Lung (tissue), 12 donors: ENCODE results near the gene NOC2L. TPM values are rescaled to one million over a fixed set of nuclear protein-coding genes. Genes with fewer than 3 reads are reported as not detected.
A peak's percentile ranks its signal among the peaks of the same experiment; 100 is the strongest.

Experiments
- ATAC-seq: fragments of 200-7000 bp; cut with Tn5 transposase; one replicate; pipeline ENCODE4 v1.9.1; 2020; ENCODE audit warnings: moderate number of reproducible peaks; ENCODE audit not compliant: insufficient read depth, low FRiP score
- DNase-seq, 3 donors: peaks; one replicate each; pipeline ENCODE4 v3.0.0-alpha.2; 2013 to 2017
- H3K27ac ChIP-seq, 2 donors: one replicate each; pipeline ENCODE4 v1.5.1; 2013; ENCODE audit warnings: mild to moderate bottlenecking in 2 of 2, moderate library complexity in 2 of 2, control low read depth in 1 of 2, inconsistent platforms in 1 of 2, low read depth in 1 of 2, low read length in 1 of 2
- H3K27me3 ChIP-seq, 3 donors: one replicate each; pipeline ENCODE4 v1.5.1; 2013; ENCODE audit warnings: low read length in 2 of 3; ENCODE audit not compliant: control insufficient read depth in 3 of 3, insufficient read depth in 3 of 3
- H3K36me3 ChIP-seq, 4 donors: one replicate each; pipeline ENCODE4 v1.5.1; 2013; ENCODE audit warnings: low read length in 4 of 4, mild to moderate bottlenecking in 1 of 4, moderate library complexity in 1 of 4; ENCODE audit not compliant: control insufficient read depth in 4 of 4, insufficient read depth in 4 of 4
- H3K4me1 ChIP-seq, 5 donors: one replicate each; pipeline ENCODE4 v1.5.1; 2013; ENCODE audit warnings: low read length in 5 of 5, mild to moderate bottlenecking in 2 of 5, moderate library complexity in 1 of 5; ENCODE audit not compliant: control insufficient read depth in 5 of 5, insufficient read depth in 5 of 5
- H3K4me3 ChIP-seq: one replicate; pipeline ENCODE4 v1.5.1; 2013; ENCODE audit warnings: mild to moderate bottlenecking, control low read depth, moderate library complexity
- H3K9ac ChIP-seq, 2 donors: one replicate each; pipeline ENCODE4 v1.5.1; 2013; ENCODE audit warnings: low read length in 2 of 2, control low read depth in 1 of 2; ENCODE audit not compliant: insufficient read depth in 1 of 2
- H3K9me3 ChIP-seq, 4 donors: one replicate each; pipeline ENCODE4 v1.5.1; 2013; ENCODE audit warnings: low read length in 3 of 4, mild to moderate bottlenecking in 1 of 4, moderate library complexity in 1 of 4; ENCODE audit not compliant: control insufficient read depth in 4 of 4, insufficient read depth in 3 of 4
- WGBS, 2 donors: extraction: QIAGEN DNeasy Blood & Tissue Kit; methylation state at CpG; one replicate each; pipeline ENCODE4 v1.1.7; 2013; 5-methylcytosine and 5-hydroxymethylcytosine counted together
- polyA plus RNA-seq, 2 donors: library from polyadenylated mRNA; stranded (reverse); fragments of 200-250 nt; gene quantifications; one replicate each; pipeline ENCODE4 v1.2.1, GENCODE V29; 2013
- total RNA-seq, 2 donors: library from RNA; depleted of rRNA in 1 of 2; stranded (reverse); fragments of >200 nt in 1 of 2; gene quantifications; one replicate each; pipeline ENCODE4 v1.2.1, GENCODE V29; 2014 to 2021
- TF ChIP-seq, protein P1 (sequence below): IDR thresholded peaks from 2 replicates; pipeline ENCODE4 v1.5.1; 2012; ENCODE audit warnings: mild to moderate bottlenecking; ENCODE audit errors: control extremely low read depth, extremely low read depth
- donor health status: control.
- donor health status: control.
- donor health status: Bipolar disorder and iron deficiency.
- donor health status: healthy.
- donor health status: DM: yes; HTN: yes; CAD: no.

NOC2L gene
- total and polyA plus RNA-seq, 4 donors, result 39.0 to 86.6 (median 67.7) TPM

DNA sequence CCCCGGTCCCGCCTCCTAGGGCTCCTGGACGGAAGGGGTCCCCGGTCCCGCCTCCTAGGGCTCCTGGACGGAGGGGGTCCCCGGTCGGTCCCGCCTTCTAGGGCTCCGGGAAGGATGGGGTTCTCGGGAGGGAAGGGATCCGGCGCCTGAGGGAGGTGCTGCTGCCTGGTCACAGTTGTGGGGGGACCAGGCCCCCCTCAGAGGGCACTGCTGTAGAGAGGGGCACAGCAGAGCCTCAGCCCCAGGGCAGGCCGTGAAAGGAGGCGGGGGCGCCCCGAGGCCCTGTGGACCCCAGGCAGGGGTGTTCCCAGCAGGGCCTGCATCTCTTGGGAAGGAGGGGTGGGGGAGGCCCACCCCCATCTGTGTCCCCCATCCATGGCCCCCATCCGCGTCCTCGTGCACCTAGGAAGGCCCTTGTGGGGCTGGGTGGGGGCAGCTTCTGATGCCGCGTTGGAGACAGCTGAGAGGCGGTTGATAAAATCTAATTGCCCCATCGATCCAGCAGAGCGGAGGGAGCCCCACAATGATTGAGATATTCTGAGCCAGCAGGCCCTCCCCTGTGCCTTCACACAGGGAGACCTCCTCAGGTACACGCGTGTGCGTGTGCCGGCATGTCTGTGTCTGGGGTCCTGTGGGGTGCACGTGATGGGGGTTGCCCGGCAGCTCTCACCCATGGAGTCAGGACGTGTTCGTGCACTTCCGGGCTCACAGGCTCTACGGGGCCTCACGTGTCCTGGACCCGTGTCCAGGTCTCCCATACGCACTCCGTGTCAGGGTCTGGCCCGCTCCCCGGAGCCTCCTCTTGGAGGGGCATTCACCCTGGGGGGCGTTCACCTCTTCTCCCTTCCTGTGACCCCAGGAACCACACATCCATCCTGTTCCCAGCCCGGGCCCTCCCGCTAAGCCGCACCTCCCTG, 22.4 kb downstream of the NOC2L start:
- peaks cover 0 to 18% (median 5%) of the 10 kb centered on the region in 3 donors for H3K27me3 ChIP-seq
- 73 to 83% methylated on average over 43 to 45 of the region's 45 CpGs for WGBS, 2 donors
- no peak for DNase-seq

GRCh38 chr1:935751-936231, 23.3 kb downstream of the NOC2L start:
- WGBS, 2 donors, result 23 to 27% methylated on average over 30 of the region's 30 CpGs
- Histone ChIP-seq H3K9ac (no peak overlapping the region), H3K27me3 (peaks cover 0 to 21% (median 5%) of the 10 kb centered on the region in 3 donors), H3K4me1 (peaks cover 0 to 61% (median 16%) of the 10 kb centered on the region in 5 donors), H3K4me3 (no peak overlapping the region), H3K9me3 (peaks cover 0 to 3% (median 0%) of the 10 kb centered on the region in 4 donors), H3K27ac (no peak overlapping the region), H3K36me3 (peaks cover 0 to 4% (median 0%) of the 10 kb centered on the region in 4 donors)
- peak; percentile 68 to 76 (median 70) for DNase-seq
- TF ChIP-seq, protein P1, sequence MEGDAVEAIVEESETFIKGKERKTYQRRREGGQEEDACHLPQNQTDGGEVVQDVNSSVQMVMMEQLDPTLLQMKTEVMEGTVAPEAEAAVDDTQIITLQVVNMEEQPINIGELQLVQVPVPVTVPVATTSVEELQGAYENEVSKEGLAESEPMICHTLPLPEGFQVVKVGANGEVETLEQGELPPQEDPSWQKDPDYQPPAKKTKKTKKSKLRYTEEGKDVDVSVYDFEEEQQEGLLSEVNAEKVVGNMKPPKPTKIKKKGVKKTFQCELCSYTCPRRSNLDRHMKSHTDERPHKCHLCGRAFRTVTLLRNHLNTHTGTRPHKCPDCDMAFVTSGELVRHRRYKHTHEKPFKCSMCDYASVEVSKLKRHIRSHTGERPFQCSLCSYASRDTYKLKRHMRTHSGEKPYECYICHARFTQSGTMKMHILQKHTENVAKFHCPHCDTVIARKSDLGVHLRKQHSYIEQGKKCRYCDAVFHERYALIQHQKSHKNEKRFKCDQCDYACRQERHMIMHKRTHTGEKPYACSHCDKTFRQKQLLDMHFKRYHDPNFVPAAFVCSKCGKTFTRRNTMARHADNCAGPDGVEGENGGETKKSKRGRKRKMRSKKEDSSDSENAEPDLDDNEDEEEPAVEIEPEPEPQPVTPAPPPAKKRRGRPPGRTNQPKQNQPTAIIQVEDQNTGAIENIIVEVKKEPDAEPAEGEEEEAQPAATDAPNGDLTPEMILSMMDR, result no peak
- no peak for ATAC-seq

More for the DNA sequence above, 22.4 kb downstream of the NOC2L start:
- H3K27ac ChIP-seq, result no peak overlapping the region
- no peak overlapping the region for H3K9ac ChIP-seq
- H3K9me3 ChIP-seq, result peaks cover 0 to 3% (median 0%) of the 10 kb centered on the region in 4 donors
- H3K4me1 ChIP-seq, result peaks cover 0 to 68% (median 23%) of the 10 kb centered on the region in 5 donors
- TF ChIP-seq, protein P1, result no peak
- H3K4me3 ChIP-seq, result no peak overlapping the region
- peaks cover 0 to 2% (median 0%) of the 10 kb centered on the region in 4 donors for H3K36me3 ChIP-seq
- no peak for ATAC-seq

DNA sequence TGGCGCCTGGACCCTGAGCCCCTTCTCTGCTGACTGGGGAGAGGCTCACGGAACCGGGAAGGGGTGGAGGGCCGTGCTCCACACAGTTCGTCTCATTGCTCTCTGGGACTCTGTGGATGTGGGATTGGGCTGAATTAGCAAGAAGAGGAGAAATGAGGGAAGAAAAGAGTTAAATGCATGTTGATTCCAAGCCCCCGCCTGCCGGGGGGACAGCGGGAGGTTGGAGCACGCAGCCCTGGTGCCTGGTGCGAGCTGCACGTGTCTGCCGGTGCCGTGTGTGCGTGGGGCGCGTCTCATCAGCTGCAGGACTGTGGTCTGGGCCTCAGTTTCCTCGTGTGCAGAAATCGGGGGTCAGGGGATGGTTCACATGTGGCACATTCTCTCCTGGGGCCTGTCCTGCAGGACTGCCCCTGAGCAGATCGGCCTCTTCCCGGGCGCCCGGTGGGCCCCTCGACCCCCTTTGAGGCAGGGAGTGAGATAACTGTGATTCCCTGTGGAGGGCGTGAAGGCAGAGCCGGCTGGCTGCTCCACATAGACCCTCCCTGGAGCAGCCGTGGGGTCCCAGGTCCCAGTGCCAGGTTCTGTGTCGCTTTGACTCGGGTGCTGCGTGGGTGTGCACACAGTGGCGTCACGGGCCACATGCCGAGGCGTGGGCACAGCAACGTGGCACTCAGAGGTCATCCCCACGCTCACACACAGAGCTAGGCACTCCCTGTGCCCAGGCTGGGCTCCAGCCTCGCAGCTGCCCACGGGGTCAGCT, 23.9 kb downstream of the NOC2L start:
- TF ChIP-seq, protein P1, result no peak
- H3K9me3 ChIP-seq, result peaks cover 0 to 3% (median 0%) of the 10 kb centered on the region in 4 donors
- H3K4me3 ChIP-seq, result no peak overlapping the region
- WGBS, 2 donors, result 19 to 26% methylated on average over 36 to 37 of the region's 37 CpGs
- H3K27me3 ChIP-seq, result peaks cover 0 to 21% (median 5%) of the 10 kb centered on the region in 3 donors
- peaks cover 0 to 57% (median 11%) of the 10 kb centered on the region in 5 donors for H3K4me1 ChIP-seq
- H3K9ac ChIP-seq, result no peak overlapping the region
- peaks cover 0 to 10% (median under 1%) of the 10 kb centered on the region in 4 donors for H3K36me3 ChIP-seq
- ATAC-seq (no peak), DNase-seq (no peak)
- H3K27ac ChIP-seq, result no peak overlapping the region
